ENCODE results near the gene ZNF740. TPM values are rescaled to one million over a fixed set of nuclear protein-coding genes. Genes with fewer than 3 reads are reported as not detected.

Gene ZNF740
- total and polyA plus RNA-seq, 10 of the 15 experiments (the other 5 are each of a cell fraction or from before 2014, with no cell fraction given): 1.4 to 33.6 (median 11.3) TPM

GRCh38 chr12:53180220-53180930 is at the start of gene ZNF740, which contains the start of gene CSAD (continued):
- TF ChIP-seq EED (IDR thresholded peaks at IDR 0.05; ENCODE audit: low read depth) (no peak), HDAC6 (IDR thresholded peaks at IDR 0.05; ENCODE audit: unreplicated experiment) (no peak), ZBTB33 (IDR thresholded peaks at IDR 0.05) (no peak), MEF2B (IDR thresholded peaks at IDR 0.05; ENCODE audit: partially characterized antibody, poor library complexity, severe bottlenecking) (peak; percentile 26), EGR1 (IDR thresholded peaks at IDR 0.05; ENCODE audit: borderline replicate concordance in 1 of 2, low read depth in 2 of 2, low read length in 2 of 2) (peak; percentile 63 to 95)

- Histone ChIP-seq H3K27me3 (replicated peaks in 1 of 2; ENCODE audit: control insufficient read depth in 2 of 2, insufficient read depth in 2 of 2, low read length in 1 of 2) (no peaks in the 10 kb centered on the region; a peak in 1 of 4 replicates), H3K27ac (ENCODE audit: control insufficient read depth, insufficient read depth) (no peak overlapping the region), H4K20me1 (ENCODE audit: control insufficient read depth, insufficient read depth) (no peaks in the 10 kb centered on the region), H3K79me2 (ENCODE audit: control insufficient read depth, insufficient read depth, low read length) (no peaks in the 10 kb centered on the region), H2AFZ (ENCODE audit: control insufficient read depth, low read depth, low read length) (no peak overlapping the region), H3K4me2 (ENCODE audit: control insufficient read depth, insufficient read depth) (no peak overlapping the region), H3K9ac (ENCODE audit: control insufficient read depth, insufficient read depth, low read length) (no peak overlapping the region), H3K4me3 (no peak overlapping the region), H3K36me3 (ENCODE audit: control insufficient read depth in 2 of 2, insufficient read depth in 2 of 2, low read length in 1 of 2) (no peaks in the 10 kb centered on the region), H3K4me1 (ENCODE audit: control insufficient read depth, insufficient read depth, low read length) (no peaks in the 10 kb centered on the region), H3K9me3 (replicated peaks; ENCODE audit: control insufficient read depth, insufficient read depth, low read length) (peaks cover 2% of the 10 kb centered on the region; the same call in 1 of the 3 replicates)
- FAIRE-seq (no peak), DNase-seq (ENCODE audit: low read depth, low spot score) (no peak), ATAC-seq (no peak)
- POLR2A ChIA-PET: no interaction called here
- SMC1A ChIA-PET (ENCODE audit: uncharacterized antibody, unreplicated experiment): interaction anchor here (0.6 to 1.2 kb wide), 2 partner anchors 32 to 54 kb away, joined by 3 to 4 read pairs; no protein-coding TSS in a partner anchor
- CTCF ChIA-PET: interaction anchor here (0.6 to 1.6 kb wide), 4 partner anchors 14 to 389 kb away, joined by 3 to 7 read pairs (median 4); no protein-coding TSS in a partner anchor
- in situ Hi-C loops (cut with MboI) (no loop called here), intact Hi-C loops (cut with micrococcal nuclease; ENCODE audit: unreplicated experiment) (no loop called here)
- WGBS (ENCODE audit: insufficient coverage, insufficient replicate concordance, low lambda C conversion rate, missing lambda C conversion rate): 49% methylated on average over 2 of the region's 2 CpGs
- RAD21 ChIA-PET (ENCODE audit: unreplicated experiment): no interaction called here
- BruUV-seq (replicated peaks): no TSS peak
- TF ChIP-seq EGR1 (IDR thresholded peaks at IDR 0.05; ENCODE audit: borderline replicate concordance in 1 of 2, low read depth in 2 of 2, low read length in 2 of 2) (no peak), ZNF622 (IDR thresholded peaks at IDR 0.05) (no peak), E2F4 (IDR thresholded peaks at IDR 0.05; ENCODE audit: low read depth, low read length) (no peak), BCL3 (IDR thresholded peaks at IDR 0.05; ENCODE audit: borderline replicate concordance, insufficient read depth, low read depth, low read length, poor library complexity, severe bottlenecking) (no peak), CHD4 (IDR thresholded peaks at IDR 0.05) (no peak), RCOR1 (conservative IDR thresholded peaks at IDR 0.05; ENCODE audit: low read depth, low read length) (no peak), ZNF592 (IDR thresholded peaks at IDR 0.05) (no peak), CBFB (IDR thresholded peaks at IDR 0.05; ENCODE audit: low read depth) (no peak)
These were observed 48.7 kb upstream of the ZNF740 start for GRCh38 chr12:53131844-53132243.

All from GM12878 (cell line).